Transverse colon (tissue), 4 donors: ENCODE data around the gene MAS1L.

Source experiments
- CTCF ChIP-seq, 5 experiments: fragments of 200-600 bp in 3 of 5; fragments of 450-650 bp in 2 of 5; sonication (generic) in 3 of 5; IDR thresholded peaks; 1 replicate in 2 of 5; 2 replicates in 3 of 5; pipeline ENCODE4 v1.5.1; 2016 to 2017; ENCODE audit warnings: antibody characterized with exemption in 5 of 5, inconsistent platforms in 3 of 5, mild to moderate bottlenecking in 2 of 5, moderate library complexity in 1 of 5
- POLR2AphosphoS5 ChIP-seq, 3 donors: sonication (generic); formaldehyde crosslinking; IDR thresholded peaks; one replicate each; pipeline ENCODE4 v1.6.1; 2016; ENCODE audit warnings: antibody characterized with exemption in 3 of 3

GRCh38 chr6:29516108-29516507 lies 28.4 kb upstream of the MAS1L start:
- no peak for TF ChIP-seq CTCF (IDR thresholded peaks at IDR 0.05)
- no peak for TF ChIP-seq POLR2AphosphoS5 (IDR thresholded peaks at IDR 0.05)
